GM12872 (cell line): ENCODE data around the gene ETFB.

Experiments
- CTCF ChIP-seq: IDR thresholded peaks from 3 replicates; pipeline ENCODE4 v1.5.1; 2011; ENCODE audit warnings: low read depth, mild to moderate bottlenecking, low read length, moderate library complexity; ENCODE audit not compliant: insufficient read depth

ETFB gene

DNA sequence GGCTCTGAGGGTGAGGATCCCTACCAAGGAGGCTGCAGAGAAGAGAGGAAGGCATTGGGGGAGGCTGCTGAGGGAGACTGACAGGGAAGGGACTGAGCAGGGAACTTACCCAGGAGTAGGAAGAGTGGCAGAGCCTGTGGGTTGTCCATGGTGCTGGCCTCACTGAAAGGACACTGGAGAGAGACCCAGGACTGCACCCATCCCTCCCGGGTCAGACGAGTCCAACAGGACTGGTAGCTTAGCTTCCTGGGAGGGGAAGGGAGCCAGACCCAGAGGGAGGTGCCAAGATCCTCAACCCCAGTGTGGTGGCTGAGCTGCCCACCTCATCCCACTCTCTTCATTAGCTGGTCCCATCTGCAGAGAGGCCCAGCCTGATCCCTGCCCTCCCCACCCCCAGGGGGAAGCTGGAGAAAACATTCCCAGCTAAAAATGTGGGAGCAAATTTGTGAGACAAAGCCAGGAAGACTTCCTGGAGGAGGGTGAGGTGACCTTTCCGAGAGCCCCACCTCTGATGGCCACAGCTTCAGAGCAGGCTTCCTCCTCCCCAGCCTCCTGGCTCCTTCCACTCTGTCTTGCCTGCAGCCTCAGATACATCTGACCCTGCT is 24.1 kb downstream of the ETFB start, which contains the start of gene VSIG10L:
TSS of gene VSIG10L (minus strand) at position 164 of the 605 bp plus-strand sequence. CDS start at position 149, 15 bp downstream.
- no peak for TF ChIP-seq CTCF

DNA sequence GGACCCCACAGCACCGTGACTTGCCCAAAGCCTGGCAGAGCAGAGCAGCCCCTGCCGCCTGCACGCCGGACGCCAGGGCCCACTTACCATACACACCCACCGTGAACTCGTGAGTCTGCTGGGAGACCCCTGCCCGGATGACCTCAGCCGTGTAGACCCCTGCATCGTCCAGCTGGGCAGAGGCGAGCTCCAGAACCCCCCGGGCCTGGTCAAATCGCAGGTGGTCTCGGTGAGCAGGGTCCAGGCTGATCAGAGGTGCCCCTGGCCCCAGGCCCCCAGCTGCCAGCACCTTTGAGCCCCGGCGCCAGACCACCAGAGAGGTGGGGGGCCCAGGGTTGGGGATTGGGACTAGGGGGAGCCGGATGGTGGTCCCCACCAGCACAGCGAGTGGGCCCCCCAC is 25.1 kb downstream of the ETFB start:
- TF ChIP-seq CTCF, result no peak

DNA sequence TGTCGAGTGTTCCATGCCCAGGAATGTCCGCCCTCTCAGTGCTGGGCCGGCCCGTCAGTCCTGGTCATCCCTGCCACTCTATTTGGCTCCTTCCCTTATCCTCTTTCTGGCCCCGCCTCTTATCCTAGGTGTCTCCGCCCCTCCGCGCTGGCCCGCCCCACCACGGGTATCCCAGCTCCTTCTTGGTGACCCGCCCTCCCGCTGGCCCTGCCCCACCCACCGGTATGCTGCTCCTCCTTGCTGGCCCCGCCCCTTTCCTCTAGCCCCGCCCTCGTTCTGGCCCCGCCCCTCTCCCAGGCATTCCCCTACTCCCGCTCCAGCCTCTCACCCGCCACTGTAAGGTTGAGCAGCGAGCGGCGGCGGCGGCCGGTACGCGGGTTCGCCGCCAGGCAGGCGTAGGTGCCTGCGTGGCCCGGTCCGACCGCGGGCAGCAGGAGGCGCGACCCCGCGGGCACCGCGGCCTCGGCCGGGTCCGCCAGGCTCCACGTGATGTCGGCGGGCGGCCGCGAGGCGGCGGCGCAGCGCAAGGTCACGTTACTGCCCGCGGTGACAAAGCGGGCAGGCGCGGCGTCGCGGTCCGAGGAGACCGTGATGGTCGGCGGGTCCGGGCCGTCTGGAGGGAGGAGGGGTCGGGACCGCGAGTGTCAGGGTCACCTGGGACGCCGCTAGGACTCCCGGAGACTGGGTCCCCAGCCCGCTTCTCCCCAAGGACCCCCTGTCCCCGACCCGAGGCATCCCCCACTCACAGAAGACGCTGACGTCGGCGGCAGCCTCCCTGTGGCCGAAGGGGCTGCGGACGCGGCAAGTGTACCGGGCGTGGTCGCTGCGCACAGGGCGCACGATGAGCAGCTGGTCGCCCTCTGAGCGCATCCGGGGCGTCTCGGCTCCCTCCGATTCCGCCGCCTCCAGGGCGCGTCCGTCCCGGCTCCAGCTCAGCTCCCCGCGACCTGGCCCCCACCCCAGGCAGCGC is 26.2 kb downstream of the ETFB start:
- peak; percentile 28; the same call in 1 of the 3 replicates for TF ChIP-seq CTCF

DNA sequence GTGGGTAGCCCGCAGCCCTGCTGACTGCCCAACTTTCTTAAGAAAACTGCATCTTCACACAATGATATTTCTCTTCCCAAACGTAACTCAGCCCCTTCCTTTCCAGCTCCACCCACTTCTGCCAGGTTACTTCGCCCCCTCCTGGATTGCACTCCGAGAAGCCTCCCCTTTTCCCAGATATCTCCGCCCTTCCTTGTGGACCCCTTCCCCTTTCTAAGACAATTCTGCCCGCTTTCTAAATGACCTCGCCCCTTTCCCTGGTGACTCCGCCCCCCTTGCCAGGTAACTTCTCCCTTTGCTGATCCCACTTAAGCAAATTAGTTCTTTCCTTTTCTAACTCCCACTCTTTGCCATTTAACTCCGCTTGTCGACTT is 26.9 kb downstream of the ETFB start:
- no peak for TF ChIP-seq CTCF

DNA sequence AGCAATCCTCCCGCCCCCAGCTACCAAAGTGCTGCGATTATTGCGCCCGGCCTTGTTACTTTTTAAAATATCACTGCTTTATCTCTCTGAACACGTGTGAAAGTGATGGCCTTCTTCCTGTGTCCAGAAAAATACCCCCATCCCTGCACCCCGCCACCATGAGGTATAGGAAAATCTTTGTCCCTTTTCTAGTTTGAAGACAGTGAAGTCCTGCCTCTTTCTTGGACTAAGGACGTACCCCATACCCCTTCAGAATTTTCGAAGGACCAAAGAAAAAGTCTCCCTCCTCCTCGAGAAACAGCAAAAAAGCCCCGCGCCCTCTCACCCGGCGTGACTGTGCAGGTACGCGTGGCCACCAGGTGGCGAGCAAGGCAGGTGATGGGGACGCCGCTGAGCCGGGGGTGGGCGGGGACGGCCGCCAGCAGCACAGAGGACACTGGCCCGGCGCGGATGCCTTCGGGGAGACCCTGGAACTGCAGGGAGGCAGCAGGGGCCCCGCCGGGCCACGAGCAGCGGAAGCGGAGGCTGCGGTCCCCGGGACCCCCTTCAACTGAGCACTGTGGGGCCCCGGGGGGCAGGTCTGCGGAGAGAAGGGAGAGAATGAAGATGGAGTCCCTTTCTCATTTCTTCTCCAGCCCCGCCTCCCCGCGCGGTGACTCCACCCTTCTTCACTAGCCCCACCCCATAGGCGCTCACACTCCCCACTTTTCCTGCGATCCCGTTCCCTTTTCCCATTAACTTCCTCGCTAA is 27.4 kb downstream of the ETFB start:
- TF ChIP-seq CTCF, result peak; percentile 82

DNA sequence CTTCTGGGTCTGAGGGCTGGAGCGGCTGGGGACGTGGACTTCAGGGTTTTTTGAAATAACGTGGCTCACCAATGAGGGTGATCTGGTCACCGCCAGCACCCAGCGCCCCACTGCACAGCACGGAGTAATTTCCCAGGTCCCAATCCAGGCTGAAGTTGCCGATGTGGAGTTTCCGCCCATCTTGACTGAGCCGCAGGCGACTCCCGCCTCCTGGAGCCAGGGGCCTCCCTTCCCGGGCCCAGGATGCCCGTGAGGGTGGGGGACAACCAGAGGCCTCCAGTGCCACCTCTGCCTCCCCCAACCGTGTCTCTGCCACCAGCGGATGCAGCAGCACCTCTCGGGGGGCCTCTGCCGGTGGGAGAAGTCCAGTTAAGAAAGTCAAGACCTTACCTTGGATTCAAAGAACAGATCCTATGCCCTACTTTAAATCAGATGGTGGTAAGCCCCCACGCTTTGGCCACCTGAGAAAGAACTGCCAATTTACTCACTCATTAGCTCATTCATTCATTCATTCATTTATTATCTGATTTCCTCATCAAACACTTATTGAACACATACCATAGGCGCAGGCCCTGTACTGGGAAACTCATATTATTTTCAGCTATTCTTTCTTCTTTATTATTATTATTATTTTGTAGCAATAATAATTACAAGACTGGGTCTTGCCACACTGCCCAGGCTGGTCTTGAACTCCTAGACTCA is 28.2 kb downstream of the ETFB start:
- no peak for TF ChIP-seq CTCF
